ENCODE results near the gene CNN2. TPM values are rescaled to one million over a fixed set of nuclear protein-coding genes. Genes with fewer than 3 reads are reported as not detected.

CNN2 gene
- total and polyA plus RNA-seq, 9 of the 15 experiments (the other 6 are each of a cell fraction or from before 2014, with no cell fraction given): 12.1 to 174 (median 52.7) TPM

- no peaks in the 10 kb centered on the region for H3K27me3 ChIP-seq (ENCODE audit: control insufficient read depth in 2 of 2, insufficient read depth in 2 of 2, low read length in 2 of 2)
- no peaks in the 10 kb centered on the region for H4K20me1 ChIP-seq (replicated peaks; ENCODE audit: control insufficient read depth, insufficient read depth, low read length)
- ChIA-PET CTCF (ENCODE audit: low intra/inter-chr PET ratio) (no interaction called here), POLR2A (interaction anchor here (11.0 kb wide), 1 partner anchor 8 kb away, joined by 176 read pairs; the partner anchor contains the start of gene CNN2)
- H3K9me1 ChIP-seq (ENCODE audit: control insufficient read depth, insufficient read depth, low read length): no peaks in the 10 kb centered on the region
- H3K9ac ChIP-seq (ENCODE audit: insufficient read depth in 1 of 2, low read depth in 2 of 2, low read length in 2 of 2): peak overlapping the region; percentile 12 to 65; a peak in 3 of 4 replicates
- peak overlapping the region; percentile 71 for H3K27ac ChIP-seq (ENCODE audit: extremely low read depth, low read depth, low read length)
- H3K4me1 ChIP-seq (replicated peaks in 1 of 2; ENCODE audit: control insufficient read depth in 2 of 2, insufficient read depth in 2 of 2, low read length in 2 of 2): peaks cover 28 to 61% of the 10 kb centered on the region in 2 experiments
- no peak overlapping the region for H3K4me3 ChIP-seq
- FAIRE-seq (no peak), ATAC-seq (no peak), DNase-seq (ENCODE audit: extremely low read depth in 1 of 4, low spot score in 3 of 4) (no peak)
- intact Hi-C loops (cut with micrococcal nuclease): no loop called here
- no peak overlapping the region for H2AFZ ChIP-seq (ENCODE audit: low read depth, low read length)
- peaks cover 43% of the 10 kb centered on the region for H3K36me3 ChIP-seq (ENCODE audit: control insufficient read depth, insufficient read depth, low read length)
- H3K9me3 ChIP-seq (replicated peaks; ENCODE audit: control insufficient read depth, insufficient read depth, low read depth, low read length): no peaks in the 10 kb centered on the region
- in situ Hi-C loops (cut with MboI): no loop called here
- WGBS (ENCODE audit: insufficient coverage, low coverage, missing lambda C conversion rate): 72% methylated on average over 16 of the region's 22 CpGs
- BruUV-seq (replicated peaks): no TSS peak
- H3K4me2 ChIP-seq (ENCODE audit: insufficient read depth, low read length): peak overlapping the region; percentile 51; the same call in 1 of the 2 replicates
- peaks cover 25% of the 10 kb centered on the region for H3K79me2 ChIP-seq (ENCODE audit: control insufficient read depth, insufficient read depth, low read length)
- no peak for TF ChIP-seq ZSCAN29 (IDR thresholded peaks at IDR 0.05)
- no peak for TF ChIP-seq HMG20B (CRISPR knock-in tag; IDR thresholded peaks at IDR 0.05)
- TF ChIP-seq CGGBP1 (CRISPR knock-in tag; IDR thresholded peaks at IDR 0.05): no peak
- peak; percentile 51; the same call in 1 of the 2 replicates for TF ChIP-seq BCOR (IDR thresholded peaks at IDR 0.05)
- no peak for TF ChIP-seq NFATC3 (IDR thresholded peaks at IDR 0.05)
- TF ChIP-seq ZFP36 (IDR thresholded peaks at IDR 0.05; ENCODE audit: low read depth, low read length, partially characterized antibody): no peak
- TF ChIP-seq ZBTB17 (CRISPR knock-in tag; IDR thresholded peaks at IDR 0.05): no peak
- TF ChIP-seq POLR2G (IDR thresholded peaks at IDR 0.05; ENCODE audit: low read depth, low read length): peak; percentile 57; the same call in 1 of the 2 replicates
- TF ChIP-seq CHCHD3 (CRISPR knock-in tag; IDR thresholded peaks at IDR 0.05): no peak
- no peak for TF ChIP-seq NKRF (IDR thresholded peaks at IDR 0.05; ENCODE audit: borderline replicate concordance)
- TF ChIP-seq RBFOX2 (IDR thresholded peaks at IDR 0.05; ENCODE audit: low read depth, low read length): peak; percentile 41
- TF ChIP-seq MBD1 (CRISPR knock-in tag; IDR thresholded peaks at IDR 0.05): no peak
- no peak for TF ChIP-seq SMAD3 (CRISPR knock-in tag; conservative IDR thresholded peaks at IDR 0.05)
- no peak for TF ChIP-seq SREBF2 (CRISPR knock-in tag; IDR thresholded peaks at IDR 0.05)
- TF ChIP-seq TSHZ1 (CRISPR knock-in tag; IDR thresholded peaks at IDR 0.05): no peak
- TF ChIP-seq SIN3B (IDR thresholded peaks at IDR 0.05; ENCODE audit: low read depth): no peak
- TF ChIP-seq ZNF717 (CRISPR knock-in tag; IDR thresholded peaks at IDR 0.05): no peak
Measured at GRCh38 chr19:1037621-1038064, 11.2 kb downstream of the CNN2 start.
